Tibial nerve (tissue), 4 donors: ENCODE measurements around the gene MAZ. TPM values are rescaled to one million over a fixed set of nuclear protein-coding genes. Genes with fewer than 3 reads are reported as not detected.

Experiments used
- DNase-seq, 2 donors: peaks; one replicate each; pipeline ENCODE4 v3.0.0-alpha.2; 2019; ENCODE audit warnings: low spot score in 2 of 2
- H3K27ac ChIP-seq, 4 donors: fragments of 200-600 bp; sonication (generic) in 3 of 4; one replicate each; pipeline ENCODE4 v1.5.1; 2017 to 2019; ENCODE audit warnings: mild to moderate bottlenecking in 1 of 4
- H3K27me3 ChIP-seq, 2 donors: fragments of 200-600 bp; sonication (generic) in 1 of 2; one replicate each; pipeline versions ENCODE4 v1.5.1 to v1.6.0; 2017 to 2019
- H3K36me3 ChIP-seq, 3 donors: fragments of 200-600 bp; sonication (generic); one replicate each; pipeline ENCODE4 v1.5.1; 2018 to 2019
- H3K4me1 ChIP-seq, 4 donors: fragments of 200-600 bp; sonication (generic) in 3 of 4; one replicate each; pipeline ENCODE4 v1.5.1; 2017 to 2019
- H3K4me3 ChIP-seq, 4 donors: fragments of 200-600 bp; sonication (generic) in 3 of 4; one replicate each; pipeline ENCODE4 v1.5.1; 2017 to 2019; ENCODE audit warnings: mild to moderate bottlenecking in 1 of 4, moderate library complexity in 1 of 4
- H3K9me3 ChIP-seq, 4 donors: fragments of 200-600 bp; sonication (generic) in 3 of 4; one replicate each; pipeline ENCODE4 v1.5.1; 2017 to 2019
- EP300 ChIP-seq, 2 donors: sonication (generic); formaldehyde crosslinking; IDR thresholded peaks; one replicate each; pipeline ENCODE4 v1.6.1; 2017; ENCODE audit warnings: antibody characterized with exemption in 2 of 2, mild to moderate bottlenecking in 1 of 2
- POLR2A ChIP-seq, 2 donors: fragments of 450-650 bp; IDR thresholded peaks; one replicate each; pipeline ENCODE4 v1.6.1; 2017; ENCODE audit warnings: antibody characterized with exemption in 2 of 2, mild to moderate bottlenecking in 2 of 2, moderate library complexity in 2 of 2
- WGBS, 2 donors: methylation state at CpG; one replicate each; pipeline ENCODE4 v1.1.5; 2018; 5-methylcytosine and 5-hydroxymethylcytosine counted together
- total RNA-seq, 4 donors: library from RNA; depleted of rRNA; stranded (reverse); fragments of >200 nt; gene quantifications; one replicate each; pipeline ENCODE4 v1.1.0, GENCODE V29; 2016
- TF ChIP-seq, protein P1 (sequence below), 5 experiments: fragments of 200-600 bp in 3 of 5; fragments of 450-650 bp in 2 of 5; sonication (generic) in 3 of 5; IDR thresholded peaks; one replicate each; pipeline ENCODE4 v1.5.1; 2016 to 2019; ENCODE audit warnings: antibody characterized with exemption in 5 of 5, mild to moderate bottlenecking in 3 of 5, moderate library complexity in 2 of 5

The MAZ gene
- total RNA-seq, 4 donors from 2014 or later, result 40.0 to 75.9 (median 62.0) TPM

GRCh38 chr16:29809031-29809747 is 2.9 kb downstream of the MAZ start:
- no peak for DNase-seq
- Histone ChIP-seq H3K4me1 (peaks cover 0 to 71% (median 61%) of the 10 kb centered on the region in 4 donors), H3K36me3 (peaks cover 0 to 20% (median 8%) of the 10 kb centered on the region in 3 donors), H3K9me3 (no peaks in the 10 kb centered on the region), H3K27me3 (no peaks in the 10 kb centered on the region), H3K27ac (peak overlapping the region; percentile 94 to 99 (median 94)), H3K4me3 (no peak overlapping the region)
- TF ChIP-seq, protein P1, sequence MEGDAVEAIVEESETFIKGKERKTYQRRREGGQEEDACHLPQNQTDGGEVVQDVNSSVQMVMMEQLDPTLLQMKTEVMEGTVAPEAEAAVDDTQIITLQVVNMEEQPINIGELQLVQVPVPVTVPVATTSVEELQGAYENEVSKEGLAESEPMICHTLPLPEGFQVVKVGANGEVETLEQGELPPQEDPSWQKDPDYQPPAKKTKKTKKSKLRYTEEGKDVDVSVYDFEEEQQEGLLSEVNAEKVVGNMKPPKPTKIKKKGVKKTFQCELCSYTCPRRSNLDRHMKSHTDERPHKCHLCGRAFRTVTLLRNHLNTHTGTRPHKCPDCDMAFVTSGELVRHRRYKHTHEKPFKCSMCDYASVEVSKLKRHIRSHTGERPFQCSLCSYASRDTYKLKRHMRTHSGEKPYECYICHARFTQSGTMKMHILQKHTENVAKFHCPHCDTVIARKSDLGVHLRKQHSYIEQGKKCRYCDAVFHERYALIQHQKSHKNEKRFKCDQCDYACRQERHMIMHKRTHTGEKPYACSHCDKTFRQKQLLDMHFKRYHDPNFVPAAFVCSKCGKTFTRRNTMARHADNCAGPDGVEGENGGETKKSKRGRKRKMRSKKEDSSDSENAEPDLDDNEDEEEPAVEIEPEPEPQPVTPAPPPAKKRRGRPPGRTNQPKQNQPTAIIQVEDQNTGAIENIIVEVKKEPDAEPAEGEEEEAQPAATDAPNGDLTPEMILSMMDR (IDR thresholded peaks at IDR 0.05), result no peak
- no peak for TF ChIP-seq EP300 (IDR thresholded peaks at IDR 0.05)
- TF ChIP-seq POLR2A (IDR thresholded peaks at IDR 0.05), result no peak
- 71 to 90% methylated on average over 11 to 25 of the region's 31 CpGs for WGBS, 2 donors

- Histone ChIP-seq H3K27me3 (no peaks in the 10 kb centered on the region), H3K27ac (peak overlapping the region; percentile 81 to 99 (median 94)), H3K9me3 (no peaks in the 10 kb centered on the region), H3K4me1 (peaks cover 0 to 74% (median 66%) of the 10 kb centered on the region in 4 donors), H3K36me3 (peaks cover 0 to 20% (median 8%) of the 10 kb centered on the region in 3 donors), H3K4me3 (no peak overlapping the region)
- TF ChIP-seq POLR2A (IDR thresholded peaks at IDR 0.05) (no peak), EP300 (IDR thresholded peaks at IDR 0.05) (no peak)
- TF ChIP-seq, protein P1 (IDR thresholded peaks at IDR 0.05), result no peak
- DNase-seq, result no peak
- 49 to 50% methylated on average over 22 to 23 of the region's 23 CpGs for WGBS, 2 donors
Observed at GRCh38 chr16:29809850-29810698, 3.7 kb downstream of the MAZ start.

- H3K4me1 ChIP-seq, result peaks cover 0 to 80% (median 70%) of the 10 kb centered on the region in 4 donors
Observed at GRCh38 chr16:29810699-29811169, 4.4 kb downstream of the MAZ start.

DNA sequence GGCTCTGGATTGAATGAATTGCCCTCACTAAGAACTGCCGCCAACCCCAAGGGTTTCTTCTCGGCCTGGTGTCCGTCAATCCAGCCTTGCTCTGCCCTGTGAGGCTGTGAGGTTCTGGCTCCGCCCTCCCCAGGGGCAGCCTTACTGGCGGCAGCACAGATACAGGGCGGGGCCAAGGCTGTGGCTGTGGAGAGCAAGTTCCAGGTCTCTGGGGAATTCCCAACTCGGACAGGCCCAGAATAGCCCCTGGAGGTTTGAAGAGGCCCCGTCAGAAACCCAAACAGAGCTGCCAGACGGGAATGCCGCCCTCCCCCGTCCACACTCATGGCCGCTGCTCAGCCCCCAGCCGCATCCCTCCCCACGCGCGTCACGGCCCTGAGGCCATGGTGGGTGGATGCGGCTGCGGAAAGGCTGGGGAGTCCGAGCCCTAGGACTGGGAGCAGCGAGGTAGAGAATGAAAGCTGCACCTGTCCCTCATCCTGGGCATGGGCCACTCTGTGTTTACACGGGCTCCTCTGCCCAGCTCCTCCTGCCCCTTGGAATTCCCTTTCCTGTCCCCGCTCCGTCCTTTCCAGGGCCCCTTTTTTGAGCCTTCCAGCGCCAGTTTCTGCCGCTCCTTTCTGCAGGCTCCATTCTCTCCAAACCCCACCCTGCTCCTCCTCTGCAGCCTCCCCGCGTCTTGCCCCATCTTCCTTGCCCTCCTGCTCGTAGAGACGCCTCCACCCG is 5.0 kb downstream of the MAZ start:
- Histone ChIP-seq H3K27ac (peak overlapping the region; percentile 81 to 99 (median 94)), H3K9me3 (no peaks in the 10 kb centered on the region), H3K4me1 (peaks cover 0 to 80% (median 70%) of the 10 kb centered on the region in 4 donors), H3K36me3 (peaks cover 0 to 20% (median 8%) of the 10 kb centered on the region in 3 donors), H3K27me3 (no peaks in the 10 kb centered on the region), H3K4me3 (peak overlapping the region; percentile 35 to 70 (median 56))
- DNase-seq, result peak; percentile 90 to 94
- TF ChIP-seq EP300 (IDR thresholded peaks at IDR 0.05), result peak; percentile 59 to 85
- TF ChIP-seq, protein P1 (IDR thresholded peaks at IDR 0.05), result peak in 2 of 5 experiments; percentile 10 to 32
- TF ChIP-seq POLR2A (IDR thresholded peaks at IDR 0.05), result peak in 1 of 2 donors; percentile 75
- 0% methylated on average over 26 to 31 of the region's 31 CpGs for WGBS, 2 donors

More at GRCh38 chr16:29810699-29811169, 4.4 kb downstream of the MAZ start:
- H3K9me3 ChIP-seq, result no peaks in the 10 kb centered on the region
- H3K27ac ChIP-seq, result peak overlapping the region; percentile 81 to 99 (median 94)
- no peak for DNase-seq
- TF ChIP-seq POLR2A (IDR thresholded peaks at IDR 0.05) (no peak), EP300 (IDR thresholded peaks at IDR 0.05) (no peak)
- TF ChIP-seq, protein P1 (IDR thresholded peaks at IDR 0.05), result no peak
- 22 to 29% methylated on average over 8 to 9 of the region's 9 CpGs for WGBS, 2 donors
- H3K27me3 ChIP-seq, result no peaks in the 10 kb centered on the region
- H3K4me3 ChIP-seq, result peak overlapping the region in 2 of 4 donors; percentile 57 to 70
- H3K36me3 ChIP-seq, result peaks cover 0 to 20% (median 8%) of the 10 kb centered on the region in 3 donors
